GM19193 (cell line): ENCODE measurements around the gene RHOF.
A peak's percentile ranks its signal among the peaks of the same experiment; 100 is the strongest.

Source experiments
- POLR2A ChIP-seq: IDR thresholded peaks from 4 replicates; pipeline ENCODE4 v1.6.1; 2011; ENCODE audit not compliant: insufficient read depth, insufficient read length; ENCODE audit errors: extremely low read depth

Gene RHOF

DNA sequence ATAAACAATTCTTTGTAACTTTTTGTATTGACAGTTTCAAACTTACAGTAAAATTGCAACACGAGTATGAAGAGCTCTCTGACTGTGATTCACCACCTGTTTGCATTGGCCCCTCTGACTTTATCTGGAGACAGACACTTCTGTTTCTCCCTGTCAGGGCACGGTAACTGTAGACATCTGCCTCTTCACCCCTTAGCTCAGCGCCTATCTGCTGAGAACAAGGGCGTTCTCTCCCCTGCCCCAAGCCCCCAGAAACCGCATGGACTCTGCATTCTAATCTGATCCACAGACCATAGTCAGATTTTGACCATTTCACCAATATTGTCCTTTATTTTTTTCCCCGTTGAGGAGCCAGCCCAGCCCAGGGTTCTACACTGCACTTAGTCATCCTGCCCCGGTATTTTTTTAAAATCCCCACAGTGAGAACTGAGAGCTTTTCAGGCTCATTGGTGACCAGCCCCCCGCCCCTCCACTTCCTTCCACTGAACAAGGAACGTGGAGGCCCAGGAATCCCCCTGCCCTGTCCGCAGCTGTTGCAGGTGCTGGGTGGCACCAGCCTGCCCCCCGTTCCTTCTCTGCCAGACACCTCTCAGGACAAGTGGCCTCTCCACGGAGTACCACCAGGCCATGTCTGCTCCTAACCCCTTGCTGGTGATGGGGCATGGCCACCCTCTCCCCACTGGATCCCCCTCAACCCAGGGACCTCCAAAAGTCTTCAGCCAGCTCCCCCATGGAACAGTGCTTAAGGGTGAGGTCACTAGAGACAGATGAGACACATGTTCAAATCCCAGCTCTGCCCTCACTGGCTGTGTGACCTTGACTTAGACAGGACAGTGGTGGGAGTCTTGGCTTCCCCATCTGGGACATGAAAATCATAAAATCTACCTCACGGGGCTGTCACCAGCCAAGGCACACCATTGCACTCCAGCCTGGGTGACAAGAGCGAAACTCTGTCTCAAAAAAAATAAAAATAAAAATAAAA is 11.2 kb downstream of the RHOF start:
- TF ChIP-seq POLR2A: peak; percentile 50

DNA sequence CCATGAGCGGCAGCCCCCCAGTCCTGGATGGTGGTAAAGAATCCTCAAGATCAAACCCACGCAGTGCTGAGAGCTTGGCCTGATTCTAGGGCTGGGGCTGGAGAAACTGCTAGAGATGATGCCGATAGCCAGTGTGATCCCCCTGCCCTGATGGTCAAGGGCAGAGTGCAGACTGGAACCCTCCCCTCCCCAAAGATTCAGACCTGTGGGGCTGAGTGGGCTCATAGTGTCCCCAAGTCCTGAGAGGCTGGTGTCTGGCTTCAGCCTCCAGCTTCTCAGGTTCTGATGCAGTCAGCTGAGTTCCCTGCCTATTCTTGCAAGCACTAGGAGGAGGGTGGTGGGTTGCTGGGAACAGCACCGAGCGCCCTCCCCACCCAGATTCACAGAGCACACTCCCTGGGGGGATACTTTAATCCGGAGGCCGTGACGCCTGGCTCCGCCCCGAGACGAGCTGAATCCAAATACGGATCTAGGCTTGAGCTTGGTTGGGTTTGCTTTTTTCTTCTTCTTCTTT is 11.9 kb downstream of the RHOF start:
- no peak for TF ChIP-seq POLR2A

DNA sequence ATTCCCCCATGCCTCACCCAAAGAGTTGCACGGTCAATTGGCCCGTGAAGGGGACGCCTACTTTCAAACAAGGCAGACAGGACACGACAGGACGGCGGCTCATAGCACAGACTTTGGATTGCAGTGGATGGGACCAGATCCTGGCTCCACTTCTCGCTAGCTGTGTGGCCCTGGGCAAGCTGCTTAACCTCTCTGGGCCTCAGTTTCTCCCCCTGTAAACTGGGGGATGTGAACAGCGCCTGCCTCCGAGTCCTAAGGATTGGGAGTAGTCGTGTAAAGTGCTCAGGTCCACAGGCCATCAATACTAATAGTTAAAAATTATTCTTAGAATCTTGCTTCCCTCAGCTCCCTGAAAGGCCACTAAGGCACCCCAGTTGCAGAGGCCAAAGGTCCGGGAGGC is 13.1 kb downstream of the RHOF start:
- no peak for TF ChIP-seq POLR2A

DNA sequence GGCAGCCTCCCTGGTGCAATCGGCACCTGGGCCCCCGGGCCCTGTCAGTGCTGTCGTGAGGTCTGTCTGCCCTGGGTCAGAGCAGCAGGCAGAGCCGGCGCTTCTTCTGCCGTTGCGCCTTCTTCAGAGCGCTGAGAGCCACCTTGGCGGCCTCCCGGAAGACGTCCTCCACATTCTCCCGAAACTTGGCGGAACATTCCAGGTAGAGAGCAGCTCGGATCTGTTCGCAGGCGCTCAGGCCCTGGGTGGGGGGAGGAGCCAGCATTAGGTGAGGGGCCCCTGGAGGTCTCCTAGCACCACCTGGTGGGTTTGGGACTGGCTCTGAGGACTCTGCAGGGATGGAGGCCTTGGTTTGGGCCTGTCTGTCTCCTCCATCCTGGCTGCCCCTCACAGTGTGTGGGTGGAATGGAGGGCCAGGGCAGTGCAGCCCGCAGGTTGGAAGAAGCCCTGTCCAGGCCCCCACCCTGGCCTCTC is 14.0 kb downstream of the RHOF start:
- no peak for TF ChIP-seq POLR2A

DNA sequence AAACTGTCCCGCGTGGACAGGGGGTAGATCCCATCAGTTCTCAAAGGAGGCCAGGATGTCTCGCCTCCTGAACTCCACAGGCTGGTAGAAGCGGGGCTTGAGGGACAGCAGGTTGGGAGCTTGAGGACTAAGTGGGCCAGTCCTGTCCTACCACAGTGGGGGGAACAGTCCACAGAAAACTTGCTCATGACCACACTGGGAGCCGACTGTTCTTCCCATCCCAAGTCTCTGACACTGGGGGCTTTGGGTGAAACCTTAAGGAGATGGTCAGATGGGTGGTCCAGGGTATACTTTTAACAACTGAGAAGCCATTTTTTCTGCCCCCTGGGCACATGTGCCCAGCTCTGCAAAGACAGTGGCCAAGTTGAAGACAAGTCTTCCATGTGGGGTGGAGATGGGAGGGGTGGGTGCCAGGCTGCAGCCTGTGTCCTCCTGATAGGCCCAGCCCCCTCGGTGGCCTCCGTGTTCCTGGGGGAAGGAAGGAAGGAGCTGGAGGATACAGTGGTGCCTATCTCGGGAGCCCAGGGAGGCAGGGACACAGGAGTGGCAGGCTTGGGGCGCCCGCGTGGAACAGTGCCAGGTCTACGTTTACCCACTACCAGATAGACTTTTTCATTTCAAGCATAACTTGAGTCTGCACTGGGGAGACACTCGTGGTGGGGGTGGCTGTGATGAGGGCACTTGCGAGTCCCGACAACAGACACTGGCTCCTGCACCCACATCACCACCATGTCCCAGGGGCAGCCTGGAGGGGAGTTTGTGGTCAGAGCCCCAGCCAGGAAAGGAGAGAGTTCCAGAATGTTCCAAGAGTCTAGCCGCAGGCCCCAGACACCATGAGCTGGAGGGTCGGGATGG is 14.7 kb downstream of the RHOF start:
- TF ChIP-seq POLR2A: no peak

DNA sequence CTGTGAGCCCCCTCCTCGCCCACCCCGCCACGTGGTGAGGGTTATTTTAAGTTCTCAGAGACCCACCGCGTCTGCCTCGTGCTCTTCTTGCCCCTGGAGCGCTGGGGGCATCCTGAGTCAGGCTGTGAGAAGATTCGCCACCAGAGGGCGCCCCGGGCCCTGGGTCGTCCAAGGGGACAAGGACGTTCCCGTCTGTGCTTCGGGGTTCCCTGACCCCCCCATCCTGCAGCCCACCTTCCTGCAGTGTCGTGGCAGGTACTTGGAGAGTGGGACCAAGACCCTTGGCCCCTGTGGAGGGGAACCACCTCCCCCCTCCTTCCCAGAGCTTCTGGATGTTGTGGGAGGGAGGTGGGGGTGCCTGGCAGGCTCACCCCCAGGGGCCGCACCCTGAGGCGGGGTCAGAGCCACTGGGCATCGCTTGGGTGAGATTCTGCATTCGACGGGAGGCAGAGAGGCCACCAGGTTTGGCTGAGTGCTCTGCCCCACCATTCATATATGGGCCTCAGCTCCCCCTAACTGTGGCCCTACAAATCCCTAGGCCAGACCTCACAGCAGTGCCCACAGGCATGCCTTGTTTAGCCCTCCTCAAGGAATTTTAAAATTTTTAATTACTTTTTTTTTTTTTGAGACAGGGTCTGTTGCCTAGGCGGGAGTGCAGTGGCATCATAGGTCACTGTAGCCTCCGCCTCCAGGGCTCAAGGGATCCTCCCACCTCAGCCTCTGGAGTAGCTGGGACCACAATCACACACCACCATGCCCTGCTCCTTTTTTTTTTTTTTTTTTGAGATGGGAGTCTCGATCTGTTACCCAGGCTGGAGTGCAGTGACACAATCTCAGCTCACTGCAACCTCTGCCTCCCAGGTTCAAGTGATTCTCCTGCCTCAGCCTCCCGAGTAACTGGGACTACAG is 17.0 kb downstream of the RHOF start:
- TF ChIP-seq POLR2A: no peak

DNA sequence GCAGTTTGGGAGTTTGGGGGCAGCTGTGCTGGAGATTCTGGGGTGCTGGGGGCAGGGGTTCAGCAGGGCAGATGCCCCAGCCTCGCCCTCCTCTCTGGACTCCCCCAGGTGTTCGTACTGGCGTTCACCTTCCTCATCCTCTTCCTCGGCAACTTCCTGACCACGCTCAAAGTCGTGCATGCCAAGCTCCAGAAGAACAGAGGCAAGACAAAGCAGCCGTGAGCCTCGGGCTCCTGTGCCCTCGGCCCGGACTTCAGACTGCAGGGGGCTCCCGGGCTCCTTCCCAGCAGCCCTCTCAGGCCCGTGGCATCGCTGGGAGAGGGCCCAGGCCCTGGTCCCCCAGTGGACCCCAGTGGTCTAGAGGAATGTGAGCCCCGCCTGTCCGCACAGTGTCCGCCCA is 18.0 kb downstream of the RHOF start:
- no peak for TF ChIP-seq POLR2A

DNA sequence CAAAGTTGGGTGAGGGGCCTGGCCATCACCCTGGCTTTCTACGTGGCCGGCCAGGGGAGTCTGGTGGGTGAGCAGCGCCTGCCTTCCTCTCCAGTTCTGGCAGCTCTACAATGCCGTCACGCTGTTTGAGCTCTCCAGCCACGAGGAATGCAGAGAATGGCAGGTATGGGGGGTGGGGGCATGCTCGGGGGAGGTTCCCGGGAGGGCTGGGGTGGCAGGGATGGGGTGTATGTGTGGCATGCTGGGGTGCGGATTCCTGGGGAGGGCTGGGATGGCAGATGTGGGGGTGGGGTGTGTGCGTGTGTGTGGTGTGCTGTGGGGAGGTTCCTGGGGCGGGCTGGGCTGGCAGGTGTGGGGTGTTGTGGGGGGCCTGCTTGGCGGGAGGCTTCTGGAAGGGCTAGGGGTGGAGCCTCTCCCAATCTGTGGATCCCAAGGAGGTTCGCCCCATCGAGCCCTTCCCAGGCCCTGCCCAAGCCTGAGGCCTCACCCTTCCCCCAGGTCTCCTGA is 18.5 kb downstream of the RHOF start:
- no peak for TF ChIP-seq POLR2A

DNA sequence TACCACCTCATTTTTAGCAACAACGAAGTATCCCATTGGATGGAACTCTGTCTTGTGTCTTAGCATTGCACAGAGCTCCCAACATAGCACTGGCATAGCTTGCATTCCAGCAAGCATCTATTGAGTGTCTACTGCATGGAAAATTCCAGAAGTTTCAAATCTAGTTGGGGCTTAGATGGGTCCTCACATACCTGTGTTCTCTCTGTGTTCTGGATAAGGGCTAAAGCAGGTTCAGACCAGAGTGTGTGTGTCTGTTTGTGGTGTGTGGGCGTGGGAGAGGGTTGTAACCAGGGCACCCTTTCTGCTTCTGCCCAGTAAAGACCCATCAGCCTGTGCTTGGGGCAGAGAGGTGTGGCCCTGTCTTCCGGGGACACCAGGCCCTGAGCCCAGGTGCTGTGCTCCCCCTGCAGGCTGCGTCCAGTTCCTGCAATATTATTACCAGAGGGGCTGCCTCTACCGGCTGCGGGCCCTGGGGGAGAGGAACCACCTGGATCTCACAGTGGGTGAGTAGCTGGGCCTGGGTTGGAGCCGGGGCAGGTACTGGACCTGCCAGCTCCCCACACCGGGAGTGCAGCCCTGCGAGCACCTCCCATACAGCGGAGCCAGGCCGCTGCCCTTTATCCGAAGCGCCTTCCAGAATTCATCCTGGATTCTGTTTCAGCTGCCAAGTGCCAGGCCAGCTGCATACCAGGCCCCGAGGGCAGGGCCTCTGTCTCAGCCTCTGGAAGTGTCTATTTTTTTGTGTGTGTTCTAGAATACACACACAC is 20.3 kb downstream of the RHOF start:
- no peak for TF ChIP-seq POLR2A

DNA sequence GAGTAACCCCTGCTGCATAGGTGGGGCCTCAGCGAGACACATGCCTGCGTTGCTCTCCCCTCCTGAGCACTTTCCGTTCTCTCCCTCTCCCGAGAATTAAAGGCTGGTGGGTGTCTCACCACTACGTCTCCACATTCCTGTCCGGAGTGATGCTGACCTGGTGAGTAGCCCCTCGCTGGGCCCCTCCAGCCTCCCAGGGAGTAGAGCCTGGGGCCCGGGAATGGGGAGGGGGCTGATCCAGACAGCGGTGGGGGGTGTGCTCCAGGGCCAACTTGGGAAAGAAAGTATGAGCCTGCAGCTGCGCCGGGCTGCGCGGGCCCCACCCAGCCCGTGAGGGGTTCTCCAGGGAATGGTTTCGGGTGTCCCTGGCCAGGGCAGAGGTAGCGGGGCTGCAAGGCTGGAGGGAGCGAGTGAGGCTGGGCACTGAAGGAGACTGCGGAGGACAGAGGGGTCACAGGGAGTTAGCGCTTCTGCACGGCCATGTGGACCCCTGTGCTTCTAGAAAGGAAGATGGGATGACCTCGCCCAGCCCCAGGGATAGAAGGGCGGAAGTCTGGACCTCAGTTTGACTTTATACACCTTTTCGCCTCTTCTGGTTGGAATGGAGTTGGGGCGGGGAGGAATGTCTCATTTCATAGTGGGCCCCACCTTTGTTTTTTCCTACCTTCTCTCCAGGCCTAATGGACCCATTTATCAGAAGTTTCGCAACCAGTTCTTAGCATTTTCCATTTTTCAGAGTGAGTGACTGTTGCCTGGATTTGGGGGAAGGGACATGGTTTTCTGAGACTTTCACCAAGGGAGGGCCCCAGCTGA is 22.5 kb downstream of the RHOF start:
- TF ChIP-seq POLR2A: no peak

DNA sequence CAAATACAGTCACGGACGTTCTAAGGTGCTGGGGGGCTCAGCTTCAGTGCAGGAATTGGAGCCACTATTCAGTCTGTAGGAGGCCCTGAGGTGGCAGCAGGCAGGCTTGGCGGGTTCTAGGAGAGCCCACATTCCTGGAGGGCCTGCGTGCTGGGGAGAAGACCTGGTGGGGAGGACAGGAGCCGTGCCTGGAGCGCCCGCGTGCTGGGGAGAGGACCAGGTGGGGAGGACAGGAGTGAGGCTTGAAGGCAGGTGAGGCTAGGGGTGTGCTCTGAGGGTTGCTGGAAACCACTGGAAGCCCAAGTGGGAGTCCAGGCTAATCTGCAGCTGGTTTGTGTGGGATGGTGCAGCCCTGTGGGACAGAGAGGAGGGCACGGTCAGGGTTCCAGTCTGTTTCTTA is 23.1 kb downstream of the RHOF start:
- TF ChIP-seq POLR2A: no peak

DNA sequence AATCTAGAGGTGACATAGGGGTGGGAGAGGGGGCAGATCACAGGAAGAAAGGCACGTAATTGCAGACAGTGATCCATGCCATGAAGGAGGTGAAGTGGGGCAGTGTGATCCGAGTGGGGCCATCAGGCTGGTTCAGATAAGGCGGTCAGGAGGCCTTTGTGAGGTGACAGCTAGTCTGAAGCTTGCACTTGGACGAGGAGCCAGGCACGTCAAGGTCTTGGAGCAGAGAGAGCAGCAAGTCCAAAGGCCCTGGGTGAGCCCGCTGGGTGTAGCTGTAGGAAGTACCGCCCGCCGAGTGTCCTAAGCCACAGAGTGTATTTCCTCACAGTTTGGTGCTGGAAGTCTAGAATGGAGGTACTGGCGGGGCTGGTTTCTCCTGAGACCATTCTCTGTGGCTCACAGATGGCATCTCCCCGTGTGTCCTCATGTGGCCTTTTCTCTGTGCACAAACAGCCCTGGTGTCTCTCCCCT is 23.6 kb downstream of the RHOF start:
- no peak for TF ChIP-seq POLR2A
